Gastrocnemius medialis (tissue), 4 donors: Measurements from ENCODE around the gene ADIPOR2.

ENCODE experiments used
- POLR2A ChIP-seq, 2 donors: fragments of 450-650 bp; IDR thresholded peaks; one replicate each; pipeline ENCODE4 v1.6.1; 2017; ENCODE audit warnings: antibody characterized with exemption in 2 of 2, mild to moderate bottlenecking in 2 of 2, moderate library complexity in 2 of 2
- TF ChIP-seq, protein P1 (sequence below), 5 experiments: fragments of 450-650 bp in 3 of 5; fragments of 200-600 bp in 2 of 5; sonication (generic) in 2 of 5; IDR thresholded peaks in 4 of 5; conservative IDR thresholded peaks in 1 of 5; 1 replicate in 4 of 5; 2 replicates in 1 of 5; pipeline ENCODE4 v1.5.1; 2016 to 2019; ENCODE audit warnings: antibody characterized with exemption in 5 of 5, mild to moderate bottlenecking in 3 of 5, moderate library complexity in 3 of 5

DNA sequence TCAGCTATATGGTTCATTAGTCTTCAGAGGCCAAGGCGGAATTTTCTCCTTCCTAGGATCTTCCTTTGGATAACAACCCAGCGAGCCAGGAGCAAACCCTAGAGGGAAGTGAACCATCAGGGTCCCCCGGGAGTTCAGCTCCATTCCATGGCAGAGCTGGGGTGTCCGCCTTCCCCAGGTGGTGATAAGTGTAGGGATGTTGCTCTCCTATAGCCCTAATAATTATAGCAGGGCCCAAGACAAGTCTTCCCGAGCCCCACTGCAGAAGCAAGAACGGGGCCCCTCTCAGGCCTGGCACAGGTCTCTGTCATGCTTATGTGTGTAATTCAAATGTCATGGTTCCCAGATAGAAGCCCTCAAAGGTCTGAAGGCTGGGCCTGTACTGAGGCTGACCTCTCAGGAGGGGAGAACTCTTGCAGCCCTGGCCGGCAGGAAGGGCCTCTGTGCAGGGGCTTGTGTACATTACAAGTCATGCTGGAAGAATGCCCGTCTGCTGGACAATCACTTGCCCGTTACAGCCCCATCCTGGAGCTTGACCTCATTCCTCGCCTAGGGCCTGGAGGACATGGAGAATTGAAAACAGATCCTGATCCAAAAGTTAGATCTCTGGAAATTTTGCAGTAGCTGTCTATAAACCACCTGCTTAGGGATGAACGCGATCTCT lies 146.8 kb downstream of the ADIPOR2 start:
- TF ChIP-seq, protein P1, sequence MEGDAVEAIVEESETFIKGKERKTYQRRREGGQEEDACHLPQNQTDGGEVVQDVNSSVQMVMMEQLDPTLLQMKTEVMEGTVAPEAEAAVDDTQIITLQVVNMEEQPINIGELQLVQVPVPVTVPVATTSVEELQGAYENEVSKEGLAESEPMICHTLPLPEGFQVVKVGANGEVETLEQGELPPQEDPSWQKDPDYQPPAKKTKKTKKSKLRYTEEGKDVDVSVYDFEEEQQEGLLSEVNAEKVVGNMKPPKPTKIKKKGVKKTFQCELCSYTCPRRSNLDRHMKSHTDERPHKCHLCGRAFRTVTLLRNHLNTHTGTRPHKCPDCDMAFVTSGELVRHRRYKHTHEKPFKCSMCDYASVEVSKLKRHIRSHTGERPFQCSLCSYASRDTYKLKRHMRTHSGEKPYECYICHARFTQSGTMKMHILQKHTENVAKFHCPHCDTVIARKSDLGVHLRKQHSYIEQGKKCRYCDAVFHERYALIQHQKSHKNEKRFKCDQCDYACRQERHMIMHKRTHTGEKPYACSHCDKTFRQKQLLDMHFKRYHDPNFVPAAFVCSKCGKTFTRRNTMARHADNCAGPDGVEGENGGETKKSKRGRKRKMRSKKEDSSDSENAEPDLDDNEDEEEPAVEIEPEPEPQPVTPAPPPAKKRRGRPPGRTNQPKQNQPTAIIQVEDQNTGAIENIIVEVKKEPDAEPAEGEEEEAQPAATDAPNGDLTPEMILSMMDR (IDR thresholded peaks at IDR 0.05 in 4 of 5, conservative IDR thresholded peaks at IDR 0.05 in 1 of 5) = no peak
- TF ChIP-seq POLR2A (IDR thresholded peaks at IDR 0.05) = no peak
